ENCODE measurements around the gene PSMB5. TPM values are rescaled to one million over a fixed set of nuclear protein-coding genes. Genes with fewer than 3 reads are reported as not detected.

The PSMB5 gene
- total and polyA plus RNA-seq, 7 experiments from 2014 or later, result 19.2 to 74.2 (median 37.4) TPM

DNA sequence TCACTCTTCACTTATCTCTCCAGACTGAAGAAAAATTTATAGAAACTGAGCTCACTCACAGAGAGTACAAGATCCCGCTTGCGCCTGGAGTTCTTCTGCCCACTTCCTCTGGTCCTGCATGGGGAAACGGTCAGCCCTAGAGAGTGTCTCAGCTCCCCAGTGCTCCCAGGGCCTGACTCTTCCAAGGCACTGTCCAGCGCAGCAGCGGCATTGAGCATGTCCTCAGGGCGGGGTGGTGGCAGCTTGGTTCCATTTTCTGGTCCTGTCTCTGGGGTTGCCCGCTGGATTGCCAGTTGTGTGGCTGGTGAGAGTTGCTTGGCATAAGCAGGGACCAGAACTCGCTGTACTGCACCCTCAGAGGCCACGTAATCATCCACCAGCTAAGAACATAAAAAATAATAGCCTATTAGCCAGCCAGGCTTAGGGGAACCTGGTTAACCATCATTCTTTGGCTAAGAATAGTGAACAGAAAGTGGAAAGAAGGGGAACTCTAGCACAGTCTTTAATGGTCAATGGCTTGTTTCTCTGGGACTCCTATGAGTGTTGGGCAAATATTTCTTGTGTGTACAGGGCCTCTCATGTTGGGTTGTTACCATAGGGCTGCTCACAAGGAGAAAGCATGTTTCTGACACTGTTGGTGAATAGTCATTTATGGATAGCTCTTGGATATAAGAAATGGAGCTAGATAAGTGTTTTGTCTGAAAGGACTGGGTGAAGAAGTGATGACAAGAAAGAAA is 38.6 kb downstream of the PSMB5 start:
- Histone ChIP-seq H3K36me3 (ENCODE audit: control insufficient read depth in 2 of 3, insufficient read depth in 3 of 3, low read length in 3 of 3) (peaks cover 0 to 15% (median 4%) of the 10 kb centered on the region in 3 experiments), H3K27me3 (ENCODE audit: control insufficient read depth in 2 of 2, insufficient read depth in 2 of 2, low read length in 2 of 2) (no peaks in the 10 kb centered on the region), H3K27ac (ENCODE audit: low read depth, low read length) (no peak overlapping the region), H3K4me1 (ENCODE audit: control insufficient read depth in 2 of 2, insufficient read depth in 2 of 2, low read length in 2 of 2) (no peaks in the 10 kb centered on the region), H3K4me3 (ENCODE audit: low read length) (no peak overlapping the region), H3K9me3 (ENCODE audit: control insufficient read depth in 2 of 3, low read length in 3 of 3) (no peaks in the 10 kb centered on the region)
- intact Hi-C loops (cut with micrococcal nuclease), result no loop called here
- Mint-ChIP-seq H3K4me1 (peaks cover 0 to 5% (median 3%) of the 10 kb centered on the region in 7 donors), H3K9me3 (no peaks in the 10 kb centered on the region), H3K36me3 (peaks cover 0 to 13% (median 4%) of the 10 kb centered on the region in 5 donors), H3K27me3 (no peaks in the 10 kb centered on the region), H3K4me3 (no peak overlapping the region), H3K27ac (no peak overlapping the region)
- ChIA-PET POLR2A (interaction anchor here (0.5 to 3.4 kb wide), 9 partner anchors 10 to 62 kb away, joined by 3 to 39 read pairs (median 4); partner anchors contain the start of genes CDH24 and PSMB5), CTCF (interaction anchor here (0.7 to 10.0 kb wide), 11 partner anchors 11 to 1077 kb away, joined by 3 to 199 read pairs (median 8); partner anchors contain the start of genes AJUBA and CDH24)
- ATAC-seq (no peak), DNase-seq (no peak)

GRCh38 chr14:22994762-22995275 is 39.9 kb downstream of the PSMB5 start:
- intact Hi-C loops (cut with micrococcal nuclease), result loop anchor here (1.0 to 5.0 kb wide), 3 partner anchors 9 to 63 kb away; no protein-coding TSS in a partner anchor
- CTCF ChIA-PET, result interaction anchor here (0.6 to 10.0 kb wide), 21 partner anchors 10 to 222 kb away, joined by 3 to 199 read pairs (median 7); partner anchors contain the start of genes AJUBA, CDH24 and PRMT5
- peak in 5 of 9 donors; percentile 39 to 61 (median 53) for DNase-seq
- Histone ChIP-seq H3K9me3 (ENCODE audit: control insufficient read depth in 2 of 3, low read length in 3 of 3) (no peaks in the 10 kb centered on the region), H3K4me3 (ENCODE audit: low read length) (no peak overlapping the region), H3K27me3 (ENCODE audit: control insufficient read depth in 2 of 2, insufficient read depth in 2 of 2, low read length in 2 of 2) (no peaks in the 10 kb centered on the region), H3K27ac (ENCODE audit: low read depth, low read length) (no peak overlapping the region), H3K4me1 (ENCODE audit: control insufficient read depth in 2 of 2, insufficient read depth in 2 of 2, low read length in 2 of 2) (no peaks in the 10 kb centered on the region), H3K36me3 (ENCODE audit: control insufficient read depth in 2 of 3, insufficient read depth in 3 of 3, low read length in 3 of 3) (peaks cover 0 to 15% (median 4%) of the 10 kb centered on the region in 3 experiments)
- peak; percentile 79 for ATAC-seq
- POLR2A ChIA-PET, result interaction anchor here (0.6 to 3.4 kb wide), 11 partner anchors 9 to 485 kb away, joined by 3 to 39 read pairs (median 5); partner anchors contain the start of genes AJUBA and CDH24
- Mint-ChIP-seq H3K9me3 (no peaks in the 10 kb centered on the region), H3K4me3 (no peak overlapping the region), H3K4me1 (peaks cover 0 to 5% (median 3%) of the 10 kb centered on the region in 7 donors), H3K27me3 (no peaks in the 10 kb centered on the region), H3K36me3 (peaks cover 0 to 16% (median 4%) of the 10 kb centered on the region in 5 donors), H3K27ac (no peak overlapping the region)

DNA sequence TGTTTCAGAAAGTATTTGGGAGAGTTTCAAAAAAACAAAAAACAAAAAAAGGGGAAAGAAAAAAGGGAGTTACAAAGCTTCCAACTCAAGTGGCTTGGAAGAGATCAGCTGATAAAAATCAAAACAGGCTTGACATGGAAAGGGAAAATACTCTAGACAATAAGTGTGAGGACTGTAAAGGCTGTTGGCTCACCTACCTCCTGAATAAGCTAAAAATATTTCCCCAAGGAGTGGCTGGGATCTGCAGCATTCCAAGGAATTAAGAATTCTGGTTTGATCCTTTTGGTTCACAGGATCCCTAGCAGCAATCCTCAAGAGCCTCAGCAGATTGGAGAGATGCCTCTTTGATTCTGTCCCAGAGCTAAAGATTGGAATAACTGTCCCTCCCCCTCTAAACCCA is 41.2 kb downstream of the PSMB5 start:
- peaks cover 0 to 24% (median 0%) of the 10 kb centered on the region in 5 donors for H3K36me3 Mint-ChIP-seq
- H3K4me1 Mint-ChIP-seq, result peaks cover 0 to 5% (median 3%) of the 10 kb centered on the region in 7 donors
- no peak overlapping the region for H3K4me3 Mint-ChIP-seq
- intact Hi-C loops (cut with micrococcal nuclease), result loop anchor here in 1 of 2 donors (5.0 kb wide), 1 partner anchor 34 kb away; no protein-coding TSS in a partner anchor
- DNase-seq, result no peak
- no peaks in the 10 kb centered on the region for H3K9me3 ChIP-seq (ENCODE audit: control insufficient read depth in 2 of 3, low read length in 3 of 3)
- ChIA-PET CTCF (interaction anchor here (1.3 to 10.0 kb wide), 9 partner anchors 13 to 75 kb away, joined by 3 to 199 read pairs (median 5); partner anchors contain the start of gene CDH24), POLR2A (interaction anchor here (0.7 to 3.4 kb wide), 5 partner anchors 13 to 1678 kb away, joined by 3 to 39 read pairs (median 4); no protein-coding TSS in a partner anchor)
- H3K27me3 Mint-ChIP-seq, result no peaks in the 10 kb centered on the region
- H3K27me3 ChIP-seq (ENCODE audit: control insufficient read depth in 2 of 2, insufficient read depth in 2 of 2, low read length in 2 of 2), result no peaks in the 10 kb centered on the region
- ATAC-seq, result no peak
- H3K4me1 ChIP-seq (ENCODE audit: control insufficient read depth in 2 of 2, insufficient read depth in 2 of 2, low read length in 2 of 2), result no peaks in the 10 kb centered on the region
- H3K9me3 Mint-ChIP-seq, result no peaks in the 10 kb centered on the region
- no peak overlapping the region for H3K4me3 ChIP-seq (ENCODE audit: low read length)
- H3K27ac Mint-ChIP-seq, result peak overlapping the region in 2 of 9 donors; percentile 36 to 70
- H3K36me3 ChIP-seq (ENCODE audit: control insufficient read depth in 2 of 3, insufficient read depth in 3 of 3, low read length in 3 of 3), result peaks cover 0 to 21% (median 4%) of the 10 kb centered on the region in 3 experiments
- H3K27ac ChIP-seq (ENCODE audit: low read depth, low read length), result no peak overlapping the region

GRCh38 chr14:22991852-22992251 is 42.8 kb downstream of the PSMB5 start:
- Histone ChIP-seq H3K4me3 (ENCODE audit: low read length) (no peak overlapping the region), H3K36me3 (ENCODE audit: control insufficient read depth in 2 of 3, insufficient read depth in 3 of 3, low read length in 3 of 3) (peaks cover 0 to 26% (median 4%) of the 10 kb centered on the region in 3 experiments), H3K4me1 (ENCODE audit: control insufficient read depth in 2 of 2, insufficient read depth in 2 of 2, low read length in 2 of 2) (no peaks in the 10 kb centered on the region), H3K27me3 (ENCODE audit: control insufficient read depth in 2 of 2, insufficient read depth in 2 of 2, low read length in 2 of 2) (no peaks in the 10 kb centered on the region), H3K27ac (ENCODE audit: low read depth, low read length) (no peak overlapping the region), H3K9me3 (ENCODE audit: control insufficient read depth in 2 of 3, low read length in 3 of 3) (no peaks in the 10 kb centered on the region)
- DNase-seq, result no peak
- ChIA-PET POLR2A (interaction anchor here (2.1 kb wide), 1 partner anchor 15 kb away, joined by 11 read pairs; no protein-coding TSS in a partner anchor), CTCF (interaction anchor here (1.7 to 10.0 kb wide), 3 partner anchors 17 to 67 kb away, joined by 3 to 199 read pairs (median 5); partner anchors contain the start of gene CDH24)
- H3K4me3 Mint-ChIP-seq, result no peak overlapping the region
- peaks cover 0 to 5% (median 3%) of the 10 kb centered on the region in 7 donors for H3K4me1 Mint-ChIP-seq
- no peaks in the 10 kb centered on the region for H3K9me3 Mint-ChIP-seq
- no peak overlapping the region for H3K27ac Mint-ChIP-seq
- ATAC-seq, result no peak
- H3K36me3 Mint-ChIP-seq, result peaks cover 0 to 33% (median 4%) of the 10 kb centered on the region in 5 donors
- no peaks in the 10 kb centered on the region for H3K27me3 Mint-ChIP-seq
- intact Hi-C loops (cut with micrococcal nuclease), result loop anchor here in 1 of 2 donors (5.0 kb wide), 1 partner anchor 35 kb away; no protein-coding TSS in a partner anchor

GRCh38 chr14:22987291-22987690 is 47.4 kb downstream of the PSMB5 start:
- Mint-ChIP-seq H3K36me3 (peaks cover 0 to 20% (median 0%) of the 10 kb centered on the region in 5 donors), H3K4me1 (peaks cover 0 to 5% (median 0%) of the 10 kb centered on the region in 7 donors), H3K27me3 (no peaks in the 10 kb centered on the region), H3K4me3 (no peak overlapping the region), H3K27ac (no peak overlapping the region), H3K9me3 (no peaks in the 10 kb centered on the region)
- no peak for ATAC-seq
- H3K4me3 ChIP-seq (ENCODE audit: low read length), result no peak overlapping the region
- no peak overlapping the region for H3K27ac ChIP-seq (ENCODE audit: low read depth, low read length)
- peaks cover 0 to 5% of the 10 kb centered on the region in 2 donors for H3K4me1 ChIP-seq (ENCODE audit: control insufficient read depth in 2 of 2, insufficient read depth in 2 of 2, low read length in 2 of 2)
- ChIA-PET POLR2A (interaction anchor here (0.7 to 9.2 kb wide), 4 partner anchors 19 to 468 kb away, joined by 3 to 76 read pairs (median 4); partner anchors contain the start of gene CDH24), CTCF (interaction anchor here (1.0 to 9.4 kb wide), 16 partner anchors 9 to 398 kb away, joined by 3 to 264 read pairs (median 8); partner anchors contain the start of genes CDH24, DAD1, HAUS4 and PRMT5)
- intact Hi-C loops (cut with micrococcal nuclease), result loop anchor here (5.0 to 10.0 kb wide), 3 partner anchors 40 to 200 kb away; partner anchors contain the start of gene SLC7A8 (in 1 of the 2)
- DNase-seq, result no peak
- peaks cover 0 to 27% (median 0%) of the 10 kb centered on the region in 3 experiments for H3K36me3 ChIP-seq (ENCODE audit: control insufficient read depth in 2 of 3, insufficient read depth in 3 of 3, low read length in 3 of 3)
- no peaks in the 10 kb centered on the region for H3K9me3 ChIP-seq (ENCODE audit: control insufficient read depth in 2 of 3, low read length in 3 of 3)
- H3K27me3 ChIP-seq (ENCODE audit: control insufficient read depth in 2 of 2, insufficient read depth in 2 of 2, low read length in 2 of 2), result no peaks in the 10 kb centered on the region
